Colonic mucosa (tissue), 4 donors: ENCODE data around the gene ZEB2. TPM values are rescaled to one million over a fixed set of nuclear protein-coding genes. Genes with fewer than 3 reads are reported as not detected.

Experiments used
- DNase-seq: peaks from one replicate; pipeline ENCODE4 v3.0.0-alpha.2; 2020
- H3K27ac ChIP-seq: fragments of 200-600 bp; one replicate; pipeline ENCODE4 v1.8.0; 2021
- H3K27me3 ChIP-seq: fragments of 200-600 bp; one replicate; pipeline ENCODE4 v1.8.0; 2021
- H3K36me3 ChIP-seq: fragments of 200-600 bp; one replicate; pipeline ENCODE4 v1.8.0; 2021
- H3K4me1 ChIP-seq: fragments of 200-600 bp; one replicate; pipeline ENCODE4 v1.8.0; 2021; ENCODE audit warnings: mild to moderate bottlenecking
- H3K4me3 ChIP-seq: fragments of 200-600 bp; one replicate; pipeline ENCODE4 v1.8.0; 2021
- H3K9ac ChIP-seq, 2 donors: one replicate each; pipeline ENCODE4 v1.7.0; 2013; ENCODE audit warnings: control low read depth in 2 of 2, low read depth in 2 of 2, low read length in 2 of 2
- H3K9me3 ChIP-seq: fragments of 200-600 bp; one replicate; pipeline ENCODE4 v1.8.0; 2021
- CTCF ChIP-seq: fragments of 200-600 bp; IDR thresholded peaks from one replicate; pipeline ENCODE4 v1.8.0; 2022; ENCODE audit warnings: antibody characterized with exemption, mild to moderate bottlenecking
- intact Hi-C: fragments of 100-400 bp; cut with DNase I; formaldehyde crosslinking; loops from one replicate; pipeline ENCODE4 v1.14.1; 2022
- total RNA-seq, 2 donors: library from RNA; stranded (reverse); fragmentation: NEBNext Ultra II Directional in 1 of 2; extraction: Animal tissue kit (Norgen Biotek cat#: 25700) in 1 of 2; gene quantifications; one replicate each; pipeline ENCODE4 v1.2.1, GENCODE V29; 2021
- donor health status: healthy.
- donor health status: DM: no; HTN: no; CAD: no.
- donor health status: DM: no; HTN: no; CAD: no.

The ZEB2 gene
- total RNA-seq, 2 donors from 2014 or later, result 17.4 to 29.6 TPM

DNA sequence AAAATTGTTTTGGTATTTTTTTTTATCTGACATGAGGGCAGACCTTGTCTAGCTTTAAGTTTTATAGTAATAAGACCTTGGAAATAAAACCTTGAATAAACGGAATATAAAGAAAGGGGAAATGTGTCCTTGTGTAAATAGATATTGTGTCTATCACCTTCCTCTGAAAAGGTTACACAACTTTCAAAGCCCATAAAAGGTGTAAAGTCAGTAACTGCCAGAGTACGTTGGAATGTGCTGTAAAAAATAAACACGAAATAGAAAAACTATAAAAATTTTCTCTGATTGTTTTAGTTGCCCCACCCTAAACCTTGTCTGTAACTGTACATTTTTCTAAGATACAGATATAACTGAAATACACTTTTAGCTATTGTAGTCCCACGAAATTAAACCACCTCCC is 82.3 kb downstream of the ZEB2 start:
- Histone ChIP-seq H3K36me3 (no peaks in the 10 kb centered on the region), H3K9ac (no peak overlapping the region), H3K4me3 (no peak overlapping the region), H3K27me3 (no peaks in the 10 kb centered on the region), H3K4me1 (no peaks in the 10 kb centered on the region), H3K27ac (no peak overlapping the region), H3K9me3 (no peaks in the 10 kb centered on the region)
- intact Hi-C loops, result no loop called here
- DNase-seq, result no peak
- no peak for TF ChIP-seq CTCF

GRCh38 chr2:144434425-144435222 is 85.3 kb downstream of the ZEB2 start:
- H3K4me1 ChIP-seq, result no peaks in the 10 kb centered on the region

GRCh38 chr2:144432921-144433320 is 87.0 kb downstream of the ZEB2 start:
- Histone ChIP-seq H3K27ac (no peak overlapping the region), H3K4me1 (no peaks in the 10 kb centered on the region)
- intact Hi-C loops, result no loop called here

More at GRCh38 chr2:144434425-144435222, 85.3 kb downstream of the ZEB2 start:
- Histone ChIP-seq H3K27ac (no peak overlapping the region), H3K4me3 (no peak overlapping the region), H3K9me3 (no peaks in the 10 kb centered on the region), H3K27me3 (no peaks in the 10 kb centered on the region), H3K36me3 (no peaks in the 10 kb centered on the region), H3K9ac (no peak overlapping the region)
- intact Hi-C loops, result no loop called here
- TF ChIP-seq CTCF, result no peak
- no peak for DNase-seq

GRCh38 chr2:144431998-144432397 is 87.9 kb downstream of the ZEB2 start:
- DNase-seq, result no peak
- intact Hi-C loops, result no loop called here
- H3K27me3 ChIP-seq, result no peaks in the 10 kb centered on the region
- no peaks in the 10 kb centered on the region for H3K36me3 ChIP-seq
- H3K27ac ChIP-seq, result no peak overlapping the region
- no peak for TF ChIP-seq CTCF
- no peak overlapping the region for H3K4me3 ChIP-seq
- no peaks in the 10 kb centered on the region for H3K4me1 ChIP-seq
- no peaks in the 10 kb centered on the region for H3K9me3 ChIP-seq
- H3K9ac ChIP-seq, result no peak overlapping the region

More at GRCh38 chr2:144432921-144433320, 87.0 kb downstream of the ZEB2 start:
- Histone ChIP-seq H3K36me3 (no peaks in the 10 kb centered on the region), H3K4me3 (no peak overlapping the region), H3K9me3 (no peaks in the 10 kb centered on the region), H3K27me3 (no peaks in the 10 kb centered on the region), H3K9ac (no peak overlapping the region)
- no peak for TF ChIP-seq CTCF
- no peak for DNase-seq

- no peaks in the 10 kb centered on the region for H3K27me3 ChIP-seq
- intact Hi-C loops, result no loop called here
- DNase-seq, result no peak
- H3K27ac ChIP-seq, result peak overlapping the region; percentile 25
- H3K36me3 ChIP-seq, result no peaks in the 10 kb centered on the region
- no peaks in the 10 kb centered on the region for H3K4me1 ChIP-seq
- H3K9me3 ChIP-seq, result no peaks in the 10 kb centered on the region
- H3K9ac ChIP-seq, result peak overlapping the region in 1 of 2 donors; percentile 46
- TF ChIP-seq CTCF, result no peak
- H3K4me3 ChIP-seq, result no peak overlapping the region
These were observed 88.5 kb downstream of the ZEB2 start for GRCh38 chr2:144431392-144431783.
